ENCODE data around the gene UROC1.

DNA sequence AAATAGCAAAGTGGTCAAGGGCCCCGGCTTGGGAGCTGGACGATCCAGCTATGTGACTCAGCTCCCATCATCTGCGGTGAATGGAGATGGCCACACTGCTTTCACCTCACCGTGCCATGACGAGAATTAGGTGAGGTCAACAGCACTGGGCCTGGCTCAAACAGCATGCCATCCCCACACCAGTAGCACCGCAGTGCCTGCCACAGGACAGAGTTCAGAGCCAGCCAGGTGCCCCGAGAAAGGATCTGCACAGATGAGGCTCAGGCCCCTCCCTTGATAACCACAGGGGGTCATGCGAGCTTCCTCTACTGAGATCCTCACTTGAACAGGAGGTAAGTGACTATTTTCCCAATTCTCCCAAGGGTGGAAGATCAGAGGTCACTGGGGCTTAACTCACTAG, 71.3 kb downstream of the UROC1 start:
- TF ChIP-seq, protein P1, sequence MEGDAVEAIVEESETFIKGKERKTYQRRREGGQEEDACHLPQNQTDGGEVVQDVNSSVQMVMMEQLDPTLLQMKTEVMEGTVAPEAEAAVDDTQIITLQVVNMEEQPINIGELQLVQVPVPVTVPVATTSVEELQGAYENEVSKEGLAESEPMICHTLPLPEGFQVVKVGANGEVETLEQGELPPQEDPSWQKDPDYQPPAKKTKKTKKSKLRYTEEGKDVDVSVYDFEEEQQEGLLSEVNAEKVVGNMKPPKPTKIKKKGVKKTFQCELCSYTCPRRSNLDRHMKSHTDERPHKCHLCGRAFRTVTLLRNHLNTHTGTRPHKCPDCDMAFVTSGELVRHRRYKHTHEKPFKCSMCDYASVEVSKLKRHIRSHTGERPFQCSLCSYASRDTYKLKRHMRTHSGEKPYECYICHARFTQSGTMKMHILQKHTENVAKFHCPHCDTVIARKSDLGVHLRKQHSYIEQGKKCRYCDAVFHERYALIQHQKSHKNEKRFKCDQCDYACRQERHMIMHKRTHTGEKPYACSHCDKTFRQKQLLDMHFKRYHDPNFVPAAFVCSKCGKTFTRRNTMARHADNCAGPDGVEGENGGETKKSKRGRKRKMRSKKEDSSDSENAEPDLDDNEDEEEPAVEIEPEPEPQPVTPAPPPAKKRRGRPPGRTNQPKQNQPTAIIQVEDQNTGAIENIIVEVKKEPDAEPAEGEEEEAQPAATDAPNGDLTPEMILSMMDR (IDR thresholded peaks at IDR 0.05; ENCODE audit: low read length) = no peak
- TF ChIP-seq EZH2phosphoT487 (IDR thresholded peaks at IDR 0.05; ENCODE audit: low read length) = no peak
- no peak for TF ChIP-seq EZH2 (optimal IDR thresholded peaks at IDR 0.05; ENCODE audit: low read depth, low read length)
